K562 (cell line): ENCODE results near the gene LYPD4. TPM values are rescaled to one million over a fixed set of nuclear protein-coding genes. Genes with fewer than 3 reads are reported as not detected.
A peak's percentile ranks its signal among the peaks of the same experiment; 100 is the strongest.

Experiments
- ARID1B ChIP-seq: fragments of 450-650 bp; IDR thresholded peaks from 2 replicates; pipeline ENCODE4 v1.6.1; 2016; ENCODE audit warnings: antibody characterized with exemption, mild to moderate bottlenecking, inconsistent platforms
- CSDE1 ChIP-seq, 2 experiments: fragments of 450-650 bp; IDR thresholded peaks; 2 replicates each; pipeline ENCODE4 v1.6.1; 2016; ENCODE audit warnings: mild to moderate bottlenecking in 1 of 2
- HCFC1 ChIP-seq: IDR thresholded peaks from 2 replicates; pipeline ENCODE4 v1.6.1; 2012; ENCODE audit warnings: low read depth, low read length, improper control_type of control experiment
- HNRNPUL1 ChIP-seq: fragments of 200-400 bp; formaldehyde crosslinking; IDR thresholded peaks from 2 replicates; pipeline ENCODE4 v1.6.1; 2017; ENCODE audit warnings: low read length
- KLF1 ChIP-seq: fragments of 450-650 bp; IDR thresholded peaks from 2 replicates; pipeline ENCODE4 v1.6.1; 2016; ENCODE audit warnings: missing genetic modification characterization, missing compliant biosample characterization
- LEF1 ChIP-seq: fragments of 450-650 bp; IDR thresholded peaks from 2 replicates; pipeline ENCODE4 v1.6.1; 2016; ENCODE audit warnings: mild to moderate bottlenecking
- MED1 ChIP-seq: sonication (generic); formaldehyde crosslinking; IDR thresholded peaks from 2 replicates; pipeline ENCODE4 v1.8.1; 2023; ENCODE audit warnings: missing genetic modification reagents, borderline replicate concordance
- NR4A1 ChIP-seq, 2 experiments: fragments of 250-450 bp in 1 of 2; fragments of 450-650 bp in 1 of 2; sonication (Bioruptor Pico) in 1 of 2; IDR thresholded peaks; 2 replicates each; pipeline versions ENCODE4 v1.4.0 to v1.6.1; 2016 to 2020; ENCODE audit warnings: mild to moderate bottlenecking in 2 of 2, missing compliant biosample characterization in 1 of 2, missing genetic modification characterization in 1 of 2, moderate library complexity in 1 of 2
- PHB ChIP-seq: fragments of 250-450 bp; sonication (Bioruptor Pico); IDR thresholded peaks from 2 replicates; pipeline ENCODE4 v1.5.0; 2021
- POLR3A ChIP-seq: IDR thresholded peaks from 2 replicates; pipeline ENCODE4 v1.6.1; 2011; ENCODE audit warnings: borderline replicate concordance, mild to moderate bottlenecking, moderate library complexity; ENCODE audit not compliant: insufficient read length, insufficient read depth; ENCODE audit errors: extremely low read depth
- PYGO2 ChIP-seq: fragments of 450-650 bp; IDR thresholded peaks from 2 replicates; pipeline ENCODE4 v1.6.1; 2016; ENCODE audit warnings: mild to moderate bottlenecking, missing genetic modification characterization, moderate library complexity, missing compliant biosample characterization
- TCF3 ChIP-seq: sonication (generic); formaldehyde crosslinking; IDR thresholded peaks from 2 replicates; pipeline ENCODE4 v1.4.0; 2020; ENCODE audit warnings: mild to moderate bottlenecking, missing genetic modification reagents
- TEAD1 ChIP-seq, 2 experiments: fragments of 450-650 bp in 1 of 2; sonication (generic) in 1 of 2; formaldehyde crosslinking; IDR thresholded peaks; 2 replicates each; pipeline versions ENCODE4 v1.4.0 to v1.8.0; 2020 to 2022; ENCODE audit warnings: mild to moderate bottlenecking in 2 of 2, missing genetic modification reagents in 1 of 2
- YBX1 ChIP-seq: fragments of 450-650 bp; IDR thresholded peaks from 2 replicates; pipeline ENCODE4 v1.7.1; 2016; ENCODE audit warnings: mild to moderate bottlenecking
- ZC3H4 ChIP-seq: sonication (generic); formaldehyde crosslinking; IDR thresholded peaks from 2 replicates; pipeline ENCODE4 v1.9.0; 2021; ENCODE audit warnings: missing genetic modification reagents, borderline replicate concordance
- ZFPM2 ChIP-seq: fragments of 250-450 bp; sonication (Bioruptor Pico); IDR thresholded peaks from 2 replicates; pipeline ENCODE4 v1.5.1; 2022; ENCODE audit warnings: mild to moderate bottlenecking
- ZNF324 ChIP-seq: fragments of 250-450 bp; sonication (Bioruptor Pico); IDR thresholded peaks from 2 replicates; pipeline ENCODE4 v1.4.0; 2020; ENCODE audit warnings: mild to moderate bottlenecking
- ZNF436 ChIP-seq: fragments of 250-450, 450-650 bp; sonication (Bioruptor Pico); formaldehyde crosslinking; IDR thresholded peaks from 2 replicates; pipeline ENCODE4 v1.7.0; 2020; ENCODE audit warnings: mild to moderate bottlenecking
- ZZZ3 ChIP-seq: fragments of 450-650 bp; IDR thresholded peaks from 2 replicates; pipeline ENCODE4 v1.6.1; 2016; ENCODE audit warnings: antibody characterized with exemption, mild to moderate bottlenecking, moderate library complexity
- polyA plus RNA-seq, 8 experiments: library from polyadenylated mRNA; depleted of rRNA in 4 of 8; stranded (reverse) in 5 of 8; unstranded in 3 of 8; fragments of >200 nt; fragmentation: Nextera tagmentation in 2 of 8; fragmentation: Illumina TruSeq in 1 of 8; extraction: Ambion mirVana in 2 of 8; extraction: Trizol in 1 of 8; gene quantifications; 2 replicates each; pipeline versions ENCODE4 v1.2.1 to v1.2.3, GENCODE V29; 2011 to 2014; ENCODE audit warnings: inconsistent platforms in 1 of 8, missing spikeins in 1 of 8
- total RNA-seq, 7 experiments: library from RNA; depleted of rRNA in 6 of 7; stranded (reverse); fragments of >200 nt in 6 of 7; fragmentation: Illumina TruSeq in 2 of 7; extraction: Trizol in 2 of 7; gene quantifications; 2 replicates each; pipeline versions ENCODE4 v1.2.1 to v1.2.3, GENCODE V29; 2011 to 2021; ENCODE audit warnings: low replicate concordance in 1 of 7
- TF ChIP-seq, protein P1 (sequence below), 2 experiments: fragments of 450-650 bp in 1 of 2; IDR thresholded peaks; 2 replicates each; pipeline ENCODE4 v1.6.1; 2011 to 2017; ENCODE audit warnings: low read depth in 2 of 2, antibody characterized with exemption in 1 of 2, borderline replicate concordance in 1 of 2, low read length in 1 of 2, mild to moderate bottlenecking in 1 of 2, mixed read lengths in 1 of 2; ENCODE audit not compliant: control insufficient read depth in 1 of 2
- TF ChIP-seq, protein P2 (sequence below): sonication (generic); formaldehyde crosslinking; IDR thresholded peaks from 2 replicates; pipeline ENCODE4 v1.8.0; 2022; ENCODE audit warnings: mild to moderate bottlenecking, missing genetic modification reagents
- TF ChIP-seq, protein P3 (sequence below): sonication (generic); formaldehyde crosslinking; IDR thresholded peaks from 2 replicates; pipeline ENCODE4 v1.8.0; 2022; ENCODE audit warnings: mild to moderate bottlenecking, low read depth, missing genetic modification reagents

The LYPD4 gene
- total and polyA plus RNA-seq, 9 of the 15 experiments (the other 6 are each of a cell fraction or from before 2014, with no cell fraction given), result 0.11 TPM; not detected in 8

DNA sequence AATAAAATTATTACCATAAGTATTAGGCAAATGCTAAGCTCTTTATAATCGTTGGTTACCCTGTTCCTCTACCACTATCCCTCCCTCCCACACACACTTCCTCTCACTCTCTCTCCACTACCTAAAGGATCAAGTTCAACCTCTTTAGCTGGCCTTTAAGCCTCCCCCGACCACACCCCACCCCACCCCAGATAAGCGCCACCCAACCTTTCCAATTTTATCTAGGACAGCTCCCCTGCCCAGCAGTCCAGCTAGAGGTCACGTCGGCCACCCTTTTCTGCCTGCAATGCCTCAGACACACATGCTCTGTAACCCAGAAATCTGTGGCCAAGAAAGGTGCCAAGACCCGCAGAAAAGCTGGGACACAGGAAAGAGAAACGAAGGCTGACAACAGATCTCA is 1.1 kb downstream of the LYPD4 start (continued):
- TF ChIP-seq, protein P1, sequence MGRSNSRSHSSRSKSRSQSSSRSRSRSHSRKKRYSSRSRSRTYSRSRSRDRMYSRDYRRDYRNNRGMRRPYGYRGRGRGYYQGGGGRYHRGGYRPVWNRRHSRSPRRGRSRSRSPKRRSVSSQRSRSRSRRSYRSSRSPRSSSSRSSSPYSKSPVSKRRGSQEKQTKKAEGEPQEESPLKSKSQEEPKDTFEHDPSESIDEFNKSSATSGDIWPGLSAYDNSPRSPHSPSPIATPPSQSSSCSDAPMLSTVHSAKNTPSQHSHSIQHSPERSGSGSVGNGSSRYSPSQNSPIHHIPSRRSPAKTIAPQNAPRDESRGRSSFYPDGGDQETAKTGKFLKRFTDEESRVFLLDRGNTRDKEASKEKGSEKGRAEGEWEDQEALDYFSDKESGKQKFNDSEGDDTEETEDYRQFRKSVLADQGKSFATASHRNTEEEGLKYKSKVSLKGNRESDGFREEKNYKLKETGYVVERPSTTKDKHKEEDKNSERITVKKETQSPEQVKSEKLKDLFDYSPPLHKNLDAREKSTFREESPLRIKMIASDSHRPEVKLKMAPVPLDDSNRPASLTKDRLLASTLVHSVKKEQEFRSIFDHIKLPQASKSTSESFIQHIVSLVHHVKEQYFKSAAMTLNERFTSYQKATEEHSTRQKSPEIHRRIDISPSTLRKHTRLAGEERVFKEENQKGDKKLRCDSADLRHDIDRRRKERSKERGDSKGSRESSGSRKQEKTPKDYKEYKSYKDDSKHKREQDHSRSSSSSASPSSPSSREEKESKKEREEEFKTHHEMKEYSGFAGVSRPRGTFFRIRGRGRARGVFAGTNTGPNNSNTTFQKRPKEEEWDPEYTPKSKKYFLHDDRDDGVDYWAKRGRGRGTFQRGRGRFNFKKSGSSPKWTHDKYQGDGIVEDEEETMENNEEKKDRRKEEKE (IDR thresholded peaks at IDR 0.05; ENCODE audit: borderline replicate concordance in 1 of 2, control insufficient read depth in 1 of 2, low read depth in 2 of 2, low read length in 1 of 2), result no peak
- TF ChIP-seq ZNF436 (no peak), PHB (CRISPR knock-in tag) (no peak), CSDE1 (IDR thresholded peaks at IDR 0.05) (no peak), LEF1 (peak; percentile 72; the same call in 1 of the 2 replicates), KLF1 (tag) (peak; percentile 91), TCF3 (peak; percentile 15; the same call in 1 of the 2 replicates), POLR3A (no peak), ZNF324 (CRISPR knock-in tag) (no peak), TEAD1 (CRISPR knock-in tag; IDR thresholded peaks at IDR 0.05) (no peak), ARID1B (peak; percentile 77), MED1 (CRISPR knock-in tag) (no peak), HNRNPUL1 (no peak), ZC3H4 (CRISPR knock-in tag) (no peak), PYGO2 (tag) (no peak), NR4A1 (CRISPR knock-in tag; IDR thresholded peaks at IDR 0.05) (no peak), NR4A1 (tag; IDR thresholded peaks at IDR 0.05) (no peak), ZZZ3 (no peak), HCFC1 (no peak), YBX1 (no peak), ZFPM2 (no peak)
- TF ChIP-seq, protein P2, sequence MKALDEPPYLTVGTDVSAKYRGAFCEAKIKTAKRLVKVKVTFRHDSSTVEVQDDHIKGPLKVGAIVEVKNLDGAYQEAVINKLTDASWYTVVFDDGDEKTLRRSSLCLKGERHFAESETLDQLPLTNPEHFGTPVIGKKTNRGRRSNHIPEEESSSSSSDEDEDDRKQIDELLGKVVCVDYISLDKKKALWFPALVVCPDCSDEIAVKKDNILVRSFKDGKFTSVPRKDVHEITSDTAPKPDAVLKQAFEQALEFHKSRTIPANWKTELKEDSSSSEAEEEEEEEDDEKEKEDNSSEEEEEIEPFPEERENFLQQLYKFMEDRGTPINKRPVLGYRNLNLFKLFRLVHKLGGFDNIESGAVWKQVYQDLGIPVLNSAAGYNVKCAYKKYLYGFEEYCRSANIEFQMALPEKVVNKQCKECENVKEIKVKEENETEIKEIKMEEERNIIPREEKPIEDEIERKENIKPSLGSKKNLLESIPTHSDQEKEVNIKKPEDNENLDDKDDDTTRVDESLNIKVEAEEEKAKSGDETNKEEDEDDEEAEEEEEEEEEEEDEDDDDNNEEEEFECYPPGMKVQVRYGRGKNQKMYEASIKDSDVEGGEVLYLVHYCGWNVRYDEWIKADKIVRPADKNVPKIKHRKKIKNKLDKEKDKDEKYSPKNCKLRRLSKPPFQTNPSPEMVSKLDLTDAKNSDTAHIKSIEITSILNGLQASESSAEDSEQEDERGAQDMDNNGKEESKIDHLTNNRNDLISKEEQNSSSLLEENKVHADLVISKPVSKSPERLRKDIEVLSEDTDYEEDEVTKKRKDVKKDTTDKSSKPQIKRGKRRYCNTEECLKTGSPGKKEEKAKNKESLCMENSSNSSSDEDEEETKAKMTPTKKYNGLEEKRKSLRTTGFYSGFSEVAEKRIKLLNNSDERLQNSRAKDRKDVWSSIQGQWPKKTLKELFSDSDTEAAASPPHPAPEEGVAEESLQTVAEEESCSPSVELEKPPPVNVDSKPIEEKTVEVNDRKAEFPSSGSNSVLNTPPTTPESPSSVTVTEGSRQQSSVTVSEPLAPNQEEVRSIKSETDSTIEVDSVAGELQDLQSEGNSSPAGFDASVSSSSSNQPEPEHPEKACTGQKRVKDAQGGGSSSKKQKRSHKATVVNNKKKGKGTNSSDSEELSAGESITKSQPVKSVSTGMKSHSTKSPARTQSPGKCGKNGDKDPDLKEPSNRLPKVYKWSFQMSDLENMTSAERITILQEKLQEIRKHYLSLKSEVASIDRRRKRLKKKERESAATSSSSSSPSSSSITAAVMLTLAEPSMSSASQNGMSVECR (CRISPR knock-in tag), result no peak
- TF ChIP-seq, protein P3, sequence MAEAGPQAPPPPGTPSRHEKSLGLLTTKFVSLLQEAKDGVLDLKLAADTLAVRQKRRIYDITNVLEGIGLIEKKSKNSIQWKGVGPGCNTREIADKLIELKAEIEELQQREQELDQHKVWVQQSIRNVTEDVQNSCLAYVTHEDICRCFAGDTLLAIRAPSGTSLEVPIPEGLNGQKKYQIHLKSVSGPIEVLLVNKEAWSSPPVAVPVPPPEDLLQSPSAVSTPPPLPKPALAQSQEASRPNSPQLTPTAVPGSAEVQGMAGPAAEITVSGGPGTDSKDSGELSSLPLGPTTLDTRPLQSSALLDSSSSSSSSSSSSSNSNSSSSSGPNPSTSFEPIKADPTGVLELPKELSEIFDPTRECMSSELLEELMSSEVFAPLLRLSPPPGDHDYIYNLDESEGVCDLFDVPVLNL, result no peak
